DOHH2 (cell line): ENCODE data around the gene COASY.

ENCODE experiments used
- CTCF ChIP-seq: fragments of 200-600 bp; sonication (generic); IDR thresholded peaks from one replicate; pipeline ENCODE4 v1.5.1; 2014; ENCODE audit warnings: antibody characterized with exemption, mild to moderate bottlenecking, low read depth, low read length; ENCODE audit not compliant: poor library complexity, severe bottlenecking
- EZH2phosphoT487 ChIP-seq: fragments of 200-600 bp; sonication (generic); IDR thresholded peaks from 2 replicates; pipeline ENCODE4 v1.6.1; 2017; ENCODE audit warnings: borderline replicate concordance, mild to moderate bottlenecking, antibody characterized with exemption, low read length, moderate library complexity, mixed read lengths

DNA sequence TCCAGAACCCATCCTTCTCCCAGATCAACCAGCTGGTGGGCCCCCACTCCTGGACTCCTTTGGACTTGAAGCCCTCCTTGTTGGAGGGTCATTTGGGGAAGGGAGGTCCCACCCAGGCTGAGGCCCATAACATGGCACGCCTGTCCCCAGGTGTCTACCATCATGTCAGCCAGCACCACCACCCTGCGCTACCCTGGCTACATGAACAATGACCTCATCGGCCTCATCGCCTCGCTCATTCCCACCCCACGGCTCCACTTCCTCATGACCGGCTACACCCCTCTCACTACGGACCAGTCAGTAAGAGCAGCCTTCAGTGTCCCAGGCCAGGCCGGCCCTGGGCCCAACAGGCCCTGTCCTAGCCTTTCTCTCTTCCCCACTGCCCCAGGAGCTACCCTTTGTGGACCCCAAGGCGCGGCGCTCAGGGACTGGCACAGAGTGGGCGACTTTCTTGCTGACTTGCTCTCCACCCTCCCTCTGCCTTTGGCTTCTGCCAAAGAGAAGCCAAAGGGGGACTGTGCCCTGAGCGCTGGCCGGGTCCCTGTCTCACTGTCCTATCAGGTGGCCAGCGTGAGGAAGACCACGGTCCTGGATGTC lies 51.8 kb downstream of the COASY start:
- no peak for TF ChIP-seq CTCF
- TF ChIP-seq EZH2phosphoT487 = no peak
